Cardiac muscle cell (in vitro differentiated cells and primary cell): ENCODE data around the gene PTBP3. TPM values are rescaled to one million over a fixed set of nuclear protein-coding genes. Genes with fewer than 3 reads are reported as not detected.

Experiments used
- DNase-seq, 2 donors: peaks; one replicate each; pipeline versions ENCODE4 v3.0.0 to v3.0.0-alpha.2; 2010 to 2017; ENCODE audit warnings: low read depth in 1 of 2, low spot score in 1 of 2
- H3K27ac ChIP-seq: fragments of 200-600 bp; sonication (generic); 2 replicates; pipeline ENCODE4 v1.5.1; 2016
- H3K27me3 ChIP-seq: fragments of 200-600 bp; sonication (generic); 2 replicates; pipeline ENCODE4 v1.6.0; 2016; ENCODE audit warnings: control low read depth
- H3K36me3 ChIP-seq: fragments of 200-600 bp; sonication (generic); 2 replicates; pipeline ENCODE4 v1.5.1; 2016; ENCODE audit warnings: control low read depth
- H3K4me1 ChIP-seq: fragments of 200-600 bp; sonication (generic); 2 replicates; pipeline ENCODE4 v1.8.1; 2017; ENCODE audit warnings: low read depth, mild to moderate bottlenecking, mixed run types
- H3K4me3 ChIP-seq: fragments of 200-600 bp; sonication (generic); 2 replicates; pipeline ENCODE4 v1.5.1; 2016; ENCODE audit warnings: mild to moderate bottlenecking
- H3K9me3 ChIP-seq: fragments of 200-600 bp; sonication (generic); 2 replicates; pipeline ENCODE4 v1.5.1; 2017; ENCODE audit warnings: low read depth, mild to moderate bottlenecking, control low read depth
- polyA plus RNA-seq: library from polyadenylated mRNA; unstranded; fragments of >200 nt; fragmentation: Nextera tagmentation; extraction: Ambion mirVana; gene quantifications from 2 replicates; pipeline ENCODE4 v1.2.1, GENCODE V29; 2016
- total RNA-seq: library from RNA; depleted of rRNA; stranded (reverse); fragments of >200 nt; gene quantifications from 2 replicates; pipeline ENCODE4 v1.2.3, GENCODE V29; 2016
- TF ChIP-seq, protein P1 (sequence below): IDR thresholded peaks from 2 replicates; pipeline ENCODE4 v1.5.1; 2012; ENCODE audit warnings: low read depth, mild to moderate bottlenecking, low read length

PTBP3 gene
- total and polyA plus RNA-seq, 2 experiments from 2014 or later, result 6.2 to 15.5 TPM

DNA sequence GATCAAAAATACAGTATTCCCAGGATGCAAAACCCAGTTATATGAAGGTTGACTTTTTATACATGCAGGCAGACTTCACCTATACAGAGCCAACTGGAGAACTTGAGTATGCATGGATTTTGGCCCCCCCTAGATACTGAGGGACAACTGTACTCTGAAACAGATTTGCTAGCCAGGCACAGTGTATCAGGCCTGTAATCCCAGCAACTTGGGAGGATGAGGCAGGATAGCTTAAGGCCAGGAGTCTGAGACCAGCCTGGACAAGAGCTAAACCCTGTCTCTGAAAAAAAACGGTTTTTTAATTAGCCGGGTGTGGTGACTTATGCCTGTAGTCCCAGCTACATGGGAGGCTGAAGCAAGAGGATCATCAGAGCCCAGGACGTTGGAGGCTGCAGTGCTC lies 21.9 kb downstream of the PTBP3 start:
- DNase-seq, result no peak
- TF ChIP-seq, protein P1, sequence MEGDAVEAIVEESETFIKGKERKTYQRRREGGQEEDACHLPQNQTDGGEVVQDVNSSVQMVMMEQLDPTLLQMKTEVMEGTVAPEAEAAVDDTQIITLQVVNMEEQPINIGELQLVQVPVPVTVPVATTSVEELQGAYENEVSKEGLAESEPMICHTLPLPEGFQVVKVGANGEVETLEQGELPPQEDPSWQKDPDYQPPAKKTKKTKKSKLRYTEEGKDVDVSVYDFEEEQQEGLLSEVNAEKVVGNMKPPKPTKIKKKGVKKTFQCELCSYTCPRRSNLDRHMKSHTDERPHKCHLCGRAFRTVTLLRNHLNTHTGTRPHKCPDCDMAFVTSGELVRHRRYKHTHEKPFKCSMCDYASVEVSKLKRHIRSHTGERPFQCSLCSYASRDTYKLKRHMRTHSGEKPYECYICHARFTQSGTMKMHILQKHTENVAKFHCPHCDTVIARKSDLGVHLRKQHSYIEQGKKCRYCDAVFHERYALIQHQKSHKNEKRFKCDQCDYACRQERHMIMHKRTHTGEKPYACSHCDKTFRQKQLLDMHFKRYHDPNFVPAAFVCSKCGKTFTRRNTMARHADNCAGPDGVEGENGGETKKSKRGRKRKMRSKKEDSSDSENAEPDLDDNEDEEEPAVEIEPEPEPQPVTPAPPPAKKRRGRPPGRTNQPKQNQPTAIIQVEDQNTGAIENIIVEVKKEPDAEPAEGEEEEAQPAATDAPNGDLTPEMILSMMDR, result no peak
- Histone ChIP-seq H3K27me3 (no peaks in the 10 kb centered on the region), H3K9me3 (no peaks in the 10 kb centered on the region), H3K4me1 (peaks cover 7% of the 10 kb centered on the region), H3K4me3 (no peak overlapping the region), H3K36me3 (no peaks in the 10 kb centered on the region), H3K27ac (no peak overlapping the region)

DNA sequence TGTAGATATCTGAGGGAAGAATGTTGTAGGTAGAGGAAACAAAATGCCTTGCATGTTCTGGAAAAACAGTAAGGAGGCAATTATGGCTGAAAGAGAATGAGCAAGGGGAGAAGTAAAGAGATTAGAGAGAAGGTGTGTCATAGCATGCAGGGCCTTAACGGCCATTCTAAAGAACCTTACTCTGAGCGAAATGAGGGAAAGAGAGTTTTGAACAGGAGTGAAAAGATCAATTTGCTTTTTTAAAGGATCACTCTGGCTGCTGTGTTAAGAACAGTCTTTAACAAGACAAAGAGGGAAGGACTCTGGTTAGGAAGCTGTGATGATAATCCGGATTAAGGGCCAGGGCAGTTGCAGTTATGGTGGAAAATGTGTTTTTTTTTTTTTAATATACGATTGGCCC lies 22.6 kb downstream of the PTBP3 start:
- H3K4me1 ChIP-seq, result peaks cover 7% of the 10 kb centered on the region
- H3K36me3 ChIP-seq, result no peaks in the 10 kb centered on the region
- DNase-seq, result no peak
- no peak overlapping the region for H3K4me3 ChIP-seq
- TF ChIP-seq, protein P1, result no peak
- H3K27ac ChIP-seq, result peak overlapping the region; percentile 6
- no peaks in the 10 kb centered on the region for H3K27me3 ChIP-seq
- no peaks in the 10 kb centered on the region for H3K9me3 ChIP-seq

DNA sequence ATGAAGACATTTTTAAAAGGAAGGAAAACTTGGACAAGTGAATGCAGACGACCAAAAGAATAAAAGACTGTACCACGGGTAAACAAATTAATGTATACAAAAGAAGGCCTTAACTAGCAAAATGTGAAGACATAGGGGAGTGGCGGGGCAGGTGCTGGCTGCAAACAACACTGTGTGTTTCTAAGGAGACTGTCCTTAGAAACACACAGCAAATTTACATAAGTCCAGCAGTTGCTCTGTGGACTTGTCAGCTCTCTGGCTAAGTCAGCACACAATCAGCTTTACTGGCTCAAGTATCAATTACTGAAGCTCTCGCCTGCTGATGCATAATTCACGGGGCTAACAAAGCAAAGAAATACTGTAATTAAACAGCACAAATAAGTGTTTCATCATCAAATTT lies 24.8 kb downstream of the PTBP3 start:
- peak in 1 of 2 donors; percentile 22 for DNase-seq
- H3K4me3 ChIP-seq, result no peak overlapping the region
- H3K27me3 ChIP-seq, result no peaks in the 10 kb centered on the region
- peaks cover 7% of the 10 kb centered on the region for H3K4me1 ChIP-seq
- H3K27ac ChIP-seq, result no peak overlapping the region
- no peaks in the 10 kb centered on the region for H3K36me3 ChIP-seq
- TF ChIP-seq, protein P1, result no peak
- H3K9me3 ChIP-seq, result no peaks in the 10 kb centered on the region

DNA sequence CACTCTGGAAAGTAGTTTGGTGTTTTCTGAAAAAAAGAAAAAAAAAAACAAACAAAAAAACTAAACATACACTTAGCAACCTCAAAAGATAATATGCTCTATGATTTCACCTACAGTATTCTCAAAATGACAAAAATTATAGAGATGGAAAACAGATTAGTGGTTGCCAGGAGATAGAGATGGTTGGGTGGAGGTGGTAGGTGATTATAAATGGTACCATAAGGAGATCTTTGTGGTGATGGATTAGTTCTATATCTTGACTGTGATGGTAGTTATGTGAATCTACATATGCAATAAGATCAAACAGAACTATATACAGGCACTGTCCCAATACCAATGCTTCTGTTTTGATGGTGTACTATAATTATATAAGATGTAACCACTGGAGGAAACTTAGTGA lies 32.0 kb downstream of the PTBP3 start:
- TF ChIP-seq, protein P1, result no peak
- no peaks in the 10 kb centered on the region for H3K9me3 ChIP-seq

DNA sequence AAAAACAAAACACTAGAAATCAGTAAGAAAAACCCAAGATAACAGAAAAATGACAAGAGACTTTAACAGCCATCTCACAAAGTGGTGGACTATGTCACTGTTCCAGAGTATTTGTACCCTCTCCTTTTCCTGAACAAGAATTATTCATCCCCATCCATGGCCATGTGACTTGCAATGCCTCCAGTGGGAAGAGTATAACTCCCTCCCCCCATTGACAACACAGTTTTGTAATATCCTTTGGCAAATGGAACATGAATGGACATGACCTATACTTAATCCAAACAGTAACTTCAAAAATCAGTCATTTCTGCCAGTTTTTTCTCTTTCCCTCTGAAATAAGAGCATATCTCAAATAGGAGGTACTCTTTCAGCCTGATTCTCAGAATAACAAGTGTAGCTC lies 33.9 kb downstream of the PTBP3 start:
- Histone ChIP-seq H3K27me3 (no peaks in the 10 kb centered on the region), H3K9me3 (no peaks in the 10 kb centered on the region), H3K4me1 (peaks cover 7% of the 10 kb centered on the region), H3K4me3 (no peak overlapping the region), H3K27ac (no peak overlapping the region), H3K36me3 (no peaks in the 10 kb centered on the region)
- TF ChIP-seq, protein P1, result no peak
- peak in 1 of 2 donors; percentile 71 for DNase-seq

More for the DNA sequence above, 32.0 kb downstream of the PTBP3 start:
- Histone ChIP-seq H3K4me1 (no peaks in the 10 kb centered on the region), H3K27ac (no peak overlapping the region), H3K4me3 (no peak overlapping the region), H3K36me3 (no peaks in the 10 kb centered on the region), H3K27me3 (no peaks in the 10 kb centered on the region)
- no peak for DNase-seq

DNA sequence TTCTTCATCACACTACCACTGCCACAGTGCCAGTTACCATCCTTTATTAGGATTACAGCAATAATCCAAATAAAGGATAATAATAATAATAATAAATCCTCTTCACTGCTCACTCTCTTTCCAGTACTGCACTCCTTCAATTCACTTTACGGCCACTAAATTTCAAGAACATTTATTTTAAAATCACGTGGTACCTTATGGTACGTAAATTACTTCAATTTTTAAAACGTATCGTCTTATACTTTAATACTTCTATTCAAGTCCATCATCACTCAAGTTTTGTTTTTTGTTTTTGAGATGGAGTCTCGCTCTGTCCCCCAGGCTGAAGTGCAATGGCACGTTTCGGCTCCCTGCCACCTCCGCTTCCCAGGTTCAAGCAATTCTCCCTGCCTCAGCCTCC lies 36.5 kb downstream of the PTBP3 start:
- H3K36me3 ChIP-seq, result no peaks in the 10 kb centered on the region
- H3K27ac ChIP-seq, result no peak overlapping the region
- no peaks in the 10 kb centered on the region for H3K27me3 ChIP-seq
- H3K4me3 ChIP-seq, result no peak overlapping the region
- H3K4me1 ChIP-seq, result peaks cover 7% of the 10 kb centered on the region
- no peaks in the 10 kb centered on the region for H3K9me3 ChIP-seq
- TF ChIP-seq, protein P1, result no peak
- no peak for DNase-seq
